Measurements from ENCODE around the gene INO80.

DNA sequence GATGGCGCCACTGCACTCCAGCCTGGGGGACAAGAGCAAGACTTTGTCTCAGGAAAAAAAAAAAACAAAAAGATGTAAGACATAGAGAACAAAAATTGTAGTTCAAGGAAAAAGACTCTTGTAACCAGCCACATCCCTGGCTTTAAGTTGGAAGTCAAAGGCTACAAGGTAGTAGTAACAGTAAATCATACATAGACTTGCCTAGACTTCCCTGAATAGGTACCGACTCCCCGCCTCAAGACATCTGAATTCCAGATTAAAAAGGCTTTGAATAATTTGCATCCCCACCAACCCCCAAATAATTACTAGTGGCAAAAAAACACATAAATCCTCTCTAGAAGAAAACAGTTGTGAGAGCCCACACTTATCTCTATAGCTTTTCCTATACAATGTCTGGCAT lies 55.6 kb downstream of the INO80 start:
- TF ChIP-seq, protein P1, sequence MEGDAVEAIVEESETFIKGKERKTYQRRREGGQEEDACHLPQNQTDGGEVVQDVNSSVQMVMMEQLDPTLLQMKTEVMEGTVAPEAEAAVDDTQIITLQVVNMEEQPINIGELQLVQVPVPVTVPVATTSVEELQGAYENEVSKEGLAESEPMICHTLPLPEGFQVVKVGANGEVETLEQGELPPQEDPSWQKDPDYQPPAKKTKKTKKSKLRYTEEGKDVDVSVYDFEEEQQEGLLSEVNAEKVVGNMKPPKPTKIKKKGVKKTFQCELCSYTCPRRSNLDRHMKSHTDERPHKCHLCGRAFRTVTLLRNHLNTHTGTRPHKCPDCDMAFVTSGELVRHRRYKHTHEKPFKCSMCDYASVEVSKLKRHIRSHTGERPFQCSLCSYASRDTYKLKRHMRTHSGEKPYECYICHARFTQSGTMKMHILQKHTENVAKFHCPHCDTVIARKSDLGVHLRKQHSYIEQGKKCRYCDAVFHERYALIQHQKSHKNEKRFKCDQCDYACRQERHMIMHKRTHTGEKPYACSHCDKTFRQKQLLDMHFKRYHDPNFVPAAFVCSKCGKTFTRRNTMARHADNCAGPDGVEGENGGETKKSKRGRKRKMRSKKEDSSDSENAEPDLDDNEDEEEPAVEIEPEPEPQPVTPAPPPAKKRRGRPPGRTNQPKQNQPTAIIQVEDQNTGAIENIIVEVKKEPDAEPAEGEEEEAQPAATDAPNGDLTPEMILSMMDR (IDR thresholded peaks at IDR 0.05) = no peak
- no peak for TF ChIP-seq EP300 (IDR thresholded peaks at IDR 0.05)
- TF ChIP-seq POLR2A (IDR thresholded peaks at IDR 0.05) = no peak

All from upper lobe of left lung (tissue), 4 donors.